ENCODE results near the gene CCIN.

- no peak for TF ChIP-seq CEBPB (IDR thresholded peaks at IDR 0.05; ENCODE audit: low read depth)
- TF ChIP-seq EZH2 (IDR thresholded peaks at IDR 0.05) = no peak
- TF ChIP-seq ELF1 (IDR thresholded peaks at IDR 0.05; ENCODE audit: borderline replicate concordance, low read depth) = no peak
- TF ChIP-seq, protein P1, sequence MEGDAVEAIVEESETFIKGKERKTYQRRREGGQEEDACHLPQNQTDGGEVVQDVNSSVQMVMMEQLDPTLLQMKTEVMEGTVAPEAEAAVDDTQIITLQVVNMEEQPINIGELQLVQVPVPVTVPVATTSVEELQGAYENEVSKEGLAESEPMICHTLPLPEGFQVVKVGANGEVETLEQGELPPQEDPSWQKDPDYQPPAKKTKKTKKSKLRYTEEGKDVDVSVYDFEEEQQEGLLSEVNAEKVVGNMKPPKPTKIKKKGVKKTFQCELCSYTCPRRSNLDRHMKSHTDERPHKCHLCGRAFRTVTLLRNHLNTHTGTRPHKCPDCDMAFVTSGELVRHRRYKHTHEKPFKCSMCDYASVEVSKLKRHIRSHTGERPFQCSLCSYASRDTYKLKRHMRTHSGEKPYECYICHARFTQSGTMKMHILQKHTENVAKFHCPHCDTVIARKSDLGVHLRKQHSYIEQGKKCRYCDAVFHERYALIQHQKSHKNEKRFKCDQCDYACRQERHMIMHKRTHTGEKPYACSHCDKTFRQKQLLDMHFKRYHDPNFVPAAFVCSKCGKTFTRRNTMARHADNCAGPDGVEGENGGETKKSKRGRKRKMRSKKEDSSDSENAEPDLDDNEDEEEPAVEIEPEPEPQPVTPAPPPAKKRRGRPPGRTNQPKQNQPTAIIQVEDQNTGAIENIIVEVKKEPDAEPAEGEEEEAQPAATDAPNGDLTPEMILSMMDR (IDR thresholded peaks at IDR 0.05 in 2 of 3, conservative IDR thresholded peaks at IDR 0.05 in 1 of 3; ENCODE audit: borderline replicate concordance in 1 of 3, insufficient read depth in 1 of 3, low read depth in 2 of 3, low read length in 2 of 3) = no peak
- TF ChIP-seq POLR2A (IDR thresholded peaks at IDR 0.05; ENCODE audit: borderline replicate concordance, extremely low read depth, insufficient read depth, insufficient read length) = no peak
- no peak for TF ChIP-seq ZNF274 (IDR thresholded peaks at IDR 0.05; ENCODE audit: low read depth, low read length)
- TF ChIP-seq, protein P2, sequence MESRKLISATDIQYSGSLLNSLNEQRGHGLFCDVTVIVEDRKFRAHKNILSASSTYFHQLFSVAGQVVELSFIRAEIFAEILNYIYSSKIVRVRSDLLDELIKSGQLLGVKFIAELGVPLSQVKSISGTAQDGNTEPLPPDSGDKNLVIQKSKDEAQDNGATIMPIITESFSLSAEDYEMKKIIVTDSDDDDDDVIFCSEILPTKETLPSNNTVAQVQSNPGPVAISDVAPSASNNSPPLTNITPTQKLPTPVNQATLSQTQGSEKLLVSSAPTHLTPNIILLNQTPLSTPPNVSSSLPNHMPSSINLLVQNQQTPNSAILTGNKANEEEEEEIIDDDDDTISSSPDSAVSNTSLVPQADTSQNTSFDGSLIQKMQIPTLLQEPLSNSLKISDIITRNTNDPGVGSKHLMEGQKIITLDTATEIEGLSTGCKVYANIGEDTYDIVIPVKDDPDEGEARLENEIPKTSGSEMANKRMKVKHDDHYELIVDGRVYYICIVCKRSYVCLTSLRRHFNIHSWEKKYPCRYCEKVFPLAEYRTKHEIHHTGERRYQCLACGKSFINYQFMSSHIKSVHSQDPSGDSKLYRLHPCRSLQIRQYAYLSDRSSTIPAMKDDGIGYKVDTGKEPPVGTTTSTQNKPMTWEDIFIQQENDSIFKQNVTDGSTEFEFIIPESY (IDR thresholded peaks at IDR 0.05; ENCODE audit: extremely low read depth, insufficient replicate concordance, low read length) = no peak
- TF ChIP-seq ATF3 (IDR thresholded peaks at IDR 0.05) = no peak
- TF ChIP-seq, protein P3, sequence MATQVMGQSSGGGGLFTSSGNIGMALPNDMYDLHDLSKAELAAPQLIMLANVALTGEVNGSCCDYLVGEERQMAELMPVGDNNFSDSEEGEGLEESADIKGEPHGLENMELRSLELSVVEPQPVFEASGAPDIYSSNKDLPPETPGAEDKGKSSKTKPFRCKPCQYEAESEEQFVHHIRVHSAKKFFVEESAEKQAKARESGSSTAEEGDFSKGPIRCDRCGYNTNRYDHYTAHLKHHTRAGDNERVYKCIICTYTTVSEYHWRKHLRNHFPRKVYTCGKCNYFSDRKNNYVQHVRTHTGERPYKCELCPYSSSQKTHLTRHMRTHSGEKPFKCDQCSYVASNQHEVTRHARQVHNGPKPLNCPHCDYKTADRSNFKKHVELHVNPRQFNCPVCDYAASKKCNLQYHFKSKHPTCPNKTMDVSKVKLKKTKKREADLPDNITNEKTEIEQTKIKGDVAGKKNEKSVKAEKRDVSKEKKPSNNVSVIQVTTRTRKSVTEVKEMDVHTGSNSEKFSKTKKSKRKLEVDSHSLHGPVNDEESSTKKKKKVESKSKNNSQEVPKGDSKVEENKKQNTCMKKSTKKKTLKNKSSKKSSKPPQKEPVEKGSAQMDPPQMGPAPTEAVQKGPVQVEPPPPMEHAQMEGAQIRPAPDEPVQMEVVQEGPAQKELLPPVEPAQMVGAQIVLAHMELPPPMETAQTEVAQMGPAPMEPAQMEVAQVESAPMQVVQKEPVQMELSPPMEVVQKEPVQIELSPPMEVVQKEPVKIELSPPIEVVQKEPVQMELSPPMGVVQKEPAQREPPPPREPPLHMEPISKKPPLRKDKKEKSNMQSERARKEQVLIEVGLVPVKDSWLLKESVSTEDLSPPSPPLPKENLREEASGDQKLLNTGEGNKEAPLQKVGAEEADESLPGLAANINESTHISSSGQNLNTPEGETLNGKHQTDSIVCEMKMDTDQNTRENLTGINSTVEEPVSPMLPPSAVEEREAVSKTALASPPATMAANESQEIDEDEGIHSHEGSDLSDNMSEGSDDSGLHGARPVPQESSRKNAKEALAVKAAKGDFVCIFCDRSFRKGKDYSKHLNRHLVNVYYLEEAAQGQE (IDR thresholded peaks at IDR 0.05; ENCODE audit: low read depth) = no peak
These were observed 40.8 kb upstream of the CCIN start for GRCh38 chr9:36128349-36128748.

All from HCT116 (cell line).